CD4-positive, CD25-positive, alpha-beta regulatory T cell (primary cell): ENCODE results near the gene IL7R. TPM values are rescaled to one million over a fixed set of nuclear protein-coding genes. Genes with fewer than 3 reads are reported as not detected.
"Not testable (repeated sequence)": the region's sequence is repeated elsewhere in the genome, so short reads cannot be mapped to it uniquely, and the experiment has no call there.

Experiments
- ATAC-seq, 2 donors: fragments of 150-1000 bp; cut with Tn5 transposase; one replicate each; pipeline ENCODE4 v1.10.0; 2021; ENCODE audit warnings: low read depth in 2 of 2, moderate number of reproducible peaks in 2 of 2, moderate library complexity in 1 of 2
- DNase-seq, 3 donors: peaks; one replicate each; pipeline versions ENCODE4 v3.0.0 to v3.0.0-alpha.2; 2012 to 2022; ENCODE audit warnings: mixed read lengths in 1 of 3
- H3K27ac ChIP-seq: one replicate; pipeline ENCODE4 v1.7.0; 2013; ENCODE audit warnings: mild to moderate bottlenecking, low read length; ENCODE audit not compliant: insufficient read depth, poor library complexity, severe bottlenecking
- H3K27me3 ChIP-seq: one replicate; pipeline ENCODE4 v1.7.0; 2013; ENCODE audit warnings: low read length; ENCODE audit not compliant: control insufficient read depth, insufficient read depth
- H3K36me3 ChIP-seq: one replicate; pipeline ENCODE4 v1.7.0; 2013; ENCODE audit warnings: mild to moderate bottlenecking, low read length, moderate library complexity; ENCODE audit not compliant: control insufficient read depth, insufficient read depth
- H3K4me1 ChIP-seq: 2 replicates; pipeline ENCODE4 v1.7.0; 2013; ENCODE audit warnings: mild to moderate bottlenecking, low read length; ENCODE audit not compliant: insufficient read depth, control insufficient read depth, poor library complexity, severe bottlenecking
- H3K4me3 ChIP-seq: one replicate; pipeline ENCODE4 v1.7.0; 2013; ENCODE audit warnings: low read depth, mild to moderate bottlenecking, low read length, moderate library complexity
- H3K9me3 ChIP-seq, 2 experiments: 1 replicate in 1 of 2; 2 replicates in 1 of 2; pipeline ENCODE4 v1.7.0; 2013; ENCODE audit warnings: low read length in 2 of 2, mild to moderate bottlenecking in 1 of 2, moderate library complexity in 1 of 2; ENCODE audit not compliant: control insufficient read depth in 2 of 2
- H3K27ac Mint-ChIP-seq, 3 donors: one replicate each; pipeline ENCODE4 v1.8.0; 2020 to 2022; ENCODE audit warnings: mild to moderate bottlenecking in 3 of 3, mixed read lengths in 3 of 3, moderate library complexity in 2 of 3
- H3K27me3 Mint-ChIP-seq: one replicate; pipeline ENCODE4 v1.8.0; 2022; ENCODE audit warnings: mild to moderate bottlenecking, mixed read lengths
- H3K36me3 Mint-ChIP-seq: one replicate; pipeline ENCODE4 v1.8.0; 2020; ENCODE audit warnings: mixed read lengths
- H3K4me1 Mint-ChIP-seq, 4 donors: one replicate each; pipeline ENCODE4 v1.8.0; 2020 to 2022; ENCODE audit warnings: mixed read lengths in 4 of 4, mild to moderate bottlenecking in 1 of 4
- H3K4me3 Mint-ChIP-seq, 4 donors: one replicate each; pipeline ENCODE4 v1.8.0; 2020 to 2022; ENCODE audit warnings: mild to moderate bottlenecking in 4 of 4, mixed read lengths in 4 of 4, moderate library complexity in 3 of 4
- H3K9me3 Mint-ChIP-seq, 7 donors: one replicate each; pipeline ENCODE4 v1.8.0; 2020 to 2022; ENCODE audit warnings: mixed read lengths in 7 of 7, mild to moderate bottlenecking in 3 of 7, moderate library complexity in 2 of 7
- polyA plus RNA-seq, 4 donors: library from polyadenylated mRNA; unstranded; fragments of 300-500 nt; fragmentation: Illumina TruSeq; gene quantifications; one replicate each; pipeline ENCODE4 v1.2.3, GENCODE V29; 2021
- total RNA-seq: library from RNA; stranded (reverse); gene quantifications from one replicate; pipeline ENCODE4 v1.2.3, GENCODE V29; 2022

The IL7R gene
- total and polyA plus RNA-seq, 5 donors from 2014 or later = 110 to 394 (median 295) TPM

DNA sequence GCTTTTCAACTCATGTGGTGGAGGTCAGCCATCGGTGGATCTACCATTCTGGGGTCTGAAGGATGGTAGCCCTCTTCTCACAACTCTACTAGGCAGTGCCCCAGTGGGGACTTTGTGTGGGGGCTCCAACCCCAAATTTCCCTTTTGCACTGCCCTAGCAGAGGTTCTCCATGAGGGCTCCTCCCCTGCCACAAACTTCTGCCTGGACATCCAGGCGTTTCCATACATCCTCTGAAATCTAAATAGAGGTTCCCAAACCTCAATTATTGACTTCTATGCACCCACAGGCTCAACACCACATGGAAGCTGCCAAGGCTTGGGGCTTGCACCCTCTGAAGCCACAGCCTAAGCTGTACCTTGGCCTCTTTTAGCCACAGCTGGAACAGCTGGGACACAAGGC, 11.2 kb upstream of the IL7R start:
- H3K36me3 ChIP-seq, ATAC-seq, H3K27ac ChIP-seq, H3K27ac Mint-ChIP-seq, H3K4me3 ChIP-seq, DNase-seq, H3K27me3 Mint-ChIP-seq, H3K4me3 Mint-ChIP-seq, H3K27me3 ChIP-seq, H3K4me1 ChIP-seq: not testable (repeated sequence)
- peaks cover 20% of the 10 kb centered on the region for H3K36me3 Mint-ChIP-seq
- peaks cover 4 to 28% (median 9%) of the 10 kb centered on the region in 4 donors for H3K4me1 Mint-ChIP-seq
- peaks cover 0 to 30% (median 8%) of the 10 kb centered on the region in 7 donors for H3K9me3 Mint-ChIP-seq
- peaks cover 14 to 39% of the 10 kb centered on the region in 2 experiments for H3K9me3 ChIP-seq

- Mint-ChIP-seq H3K27ac (no peak overlapping the region), H3K4me1 (peaks cover 4 to 40% (median 17%) of the 10 kb centered on the region in 4 donors)
Measured at GRCh38 chr5:35847491-35847890, 9.2 kb upstream of the IL7R start.

DNA sequence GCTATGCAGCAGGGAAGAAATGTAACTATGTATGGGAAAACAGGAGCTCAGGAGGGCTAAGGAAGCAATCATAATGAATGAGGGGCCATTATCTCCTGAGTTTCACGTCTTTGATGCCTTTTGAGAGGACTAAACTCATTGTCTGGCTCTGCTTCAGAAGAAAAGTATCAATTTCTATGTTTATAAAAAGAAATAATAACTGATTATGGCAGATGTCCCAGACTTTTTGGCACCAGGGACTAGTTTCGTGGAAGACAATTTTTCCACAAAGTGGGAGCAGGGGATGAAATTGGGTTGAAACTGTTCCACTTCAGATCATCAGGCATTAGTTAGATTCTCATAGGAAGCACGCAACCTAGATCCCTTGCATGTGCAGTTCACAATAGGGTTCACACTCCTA, 8.7 kb upstream of the IL7R start:
- peaks cover 6 to 45% (median 20%) of the 10 kb centered on the region in 4 donors for H3K4me1 Mint-ChIP-seq
- Histone ChIP-seq H3K4me3 (no peak overlapping the region), H3K9me3 (peaks cover 13 to 39% of the 10 kb centered on the region in 2 experiments), H3K4me1 (peaks cover 27% of the 10 kb centered on the region), H3K36me3 (no peaks in the 10 kb centered on the region), H3K27ac (no peak overlapping the region), H3K27me3 (no peaks in the 10 kb centered on the region)
- H3K4me3 Mint-ChIP-seq = no peak overlapping the region
- ATAC-seq = no peak
- no peak for DNase-seq
- peaks cover 0 to 30% (median 8%) of the 10 kb centered on the region in 7 donors for H3K9me3 Mint-ChIP-seq
- peaks cover 20% of the 10 kb centered on the region for H3K36me3 Mint-ChIP-seq
- H3K27me3 Mint-ChIP-seq = peaks cover 4% of the 10 kb centered on the region
- H3K27ac Mint-ChIP-seq = no peak overlapping the region

More at GRCh38 chr5:35847491-35847890, 9.2 kb upstream of the IL7R start:
- H3K4me3 Mint-ChIP-seq = no peak overlapping the region
- H3K4me3 ChIP-seq = no peak overlapping the region
- H3K4me1 ChIP-seq = peaks cover 22% of the 10 kb centered on the region
- H3K9me3 ChIP-seq = peaks cover 14 to 39% of the 10 kb centered on the region in 2 experiments
- ATAC-seq = no peak
- H3K36me3 Mint-ChIP-seq = peaks cover 20% of the 10 kb centered on the region
- no peaks in the 10 kb centered on the region for H3K27me3 ChIP-seq
- no peak for DNase-seq
- peaks cover 4% of the 10 kb centered on the region for H3K27me3 Mint-ChIP-seq
- H3K27ac ChIP-seq = no peak overlapping the region
- H3K9me3 Mint-ChIP-seq = peaks cover 0 to 30% (median 8%) of the 10 kb centered on the region in 7 donors
- H3K36me3 ChIP-seq = no peaks in the 10 kb centered on the region

- DNase-seq = no peak
- H3K4me1 ChIP-seq = peaks cover 44% of the 10 kb centered on the region
- H3K27ac ChIP-seq = no peak overlapping the region
- ATAC-seq = no peak
- no peaks in the 10 kb centered on the region for H3K27me3 ChIP-seq
- peaks cover 17 to 62% (median 32%) of the 10 kb centered on the region in 4 donors for H3K4me1 Mint-ChIP-seq
- peaks cover 12% of the 10 kb centered on the region for H3K36me3 Mint-ChIP-seq
- no peaks in the 10 kb centered on the region for H3K36me3 ChIP-seq
- peak overlapping the region; percentile 79 to 100 (median 87) for H3K27ac Mint-ChIP-seq
- peaks cover 0 to 19% (median 4%) of the 10 kb centered on the region in 7 donors for H3K9me3 Mint-ChIP-seq
- peaks cover 4% of the 10 kb centered on the region for H3K27me3 Mint-ChIP-seq
- peak overlapping the region in 3 of 4 donors; percentile 18 to 26 (median 22) for H3K4me3 Mint-ChIP-seq
- no peak overlapping the region for H3K4me3 ChIP-seq
- H3K9me3 ChIP-seq = peaks cover 7 to 26% of the 10 kb centered on the region in 2 experiments
Measured at GRCh38 chr5:35849860-35850259, 6.8 kb upstream of the IL7R start.

GRCh38 chr5:35850967-35851680, 5.6 kb upstream of the IL7R start:
- H3K9me3 ChIP-seq = peaks cover 7 to 14% of the 10 kb centered on the region in 2 experiments
- H3K27me3 ChIP-seq = no peaks in the 10 kb centered on the region
- peak overlapping the region; percentile 34 for H3K4me3 ChIP-seq
- no peak for ATAC-seq
- H3K36me3 ChIP-seq = no peaks in the 10 kb centered on the region
- Mint-ChIP-seq H3K4me3 (peak overlapping the region; percentile 8 to 94 (median 18)), H3K27me3 (peaks cover 4% of the 10 kb centered on the region), H3K9me3 (peaks cover 0 to 12% (median 1%) of the 10 kb centered on the region in 7 donors), H3K4me1 (peaks cover 17 to 75% (median 43%) of the 10 kb centered on the region in 4 donors), H3K27ac (peak overlapping the region; percentile 100), H3K36me3 (peaks cover 9% of the 10 kb centered on the region)
- peaks cover 56% of the 10 kb centered on the region for H3K4me1 ChIP-seq
- H3K27ac ChIP-seq = peak overlapping the region; percentile 98
- no peak for DNase-seq

- ATAC-seq = no peak
- peaks cover 1% of the 10 kb centered on the region for H3K36me3 Mint-ChIP-seq
- peak overlapping the region; percentile 100 for H3K27ac Mint-ChIP-seq
- peaks cover 62% of the 10 kb centered on the region for H3K4me1 ChIP-seq
- peaks cover 17 to 82% (median 44%) of the 10 kb centered on the region in 4 donors for H3K4me1 Mint-ChIP-seq
- no peaks in the 10 kb centered on the region for H3K27me3 ChIP-seq
- H3K27me3 Mint-ChIP-seq = peaks cover 4% of the 10 kb centered on the region
- DNase-seq = peak in 2 of 3 donors; percentile 28 to 39
- peak overlapping the region; percentile 100 for H3K4me3 ChIP-seq
- H3K9me3 ChIP-seq = peaks cover 4 to 6% of the 10 kb centered on the region in 2 experiments
- H3K4me3 Mint-ChIP-seq = peak overlapping the region; percentile 77 to 94 (median 92)
- H3K27ac ChIP-seq = peak overlapping the region; percentile 98
- H3K36me3 ChIP-seq = no peaks in the 10 kb centered on the region
- H3K9me3 Mint-ChIP-seq = peaks cover 0 to 4% (median 0%) of the 10 kb centered on the region in 7 donors
Measured at GRCh38 chr5:35852084-35852734, 4.5 kb upstream of the IL7R start.

DNA sequence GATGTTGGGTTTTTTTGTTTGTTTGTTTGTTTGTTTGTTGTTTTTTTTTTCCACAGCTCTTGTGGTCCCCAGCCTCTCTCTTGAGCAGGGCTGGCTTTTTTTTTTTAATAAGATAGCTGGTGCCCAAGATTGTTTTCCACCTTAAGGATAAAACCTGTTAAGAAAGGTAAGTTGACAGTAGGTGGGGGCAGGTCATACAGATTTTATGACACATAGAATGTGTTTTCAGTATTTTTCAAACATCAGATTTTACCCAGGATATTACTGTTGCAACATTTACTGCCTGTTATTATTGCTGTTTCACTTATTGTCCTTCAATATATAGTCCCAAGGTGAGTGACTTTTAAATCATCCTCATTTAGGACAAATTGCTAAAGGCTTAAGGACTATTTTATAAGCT, 3.9 kb upstream of the IL7R start:
- H3K4me1 Mint-ChIP-seq = peaks cover 17 to 78% (median 44%) of the 10 kb centered on the region in 4 donors
- Histone ChIP-seq H3K4me1 (peaks cover 62% of the 10 kb centered on the region), H3K27me3 (no peaks in the 10 kb centered on the region), H3K36me3 (no peaks in the 10 kb centered on the region), H3K4me3 (peak overlapping the region; percentile 100), H3K9me3 (peaks cover under 1% of the 10 kb centered on the region in 2 experiments), H3K27ac (peak overlapping the region; percentile 98)
- DNase-seq = no peak
- peaks cover 4% of the 10 kb centered on the region for H3K27me3 Mint-ChIP-seq
- no peak for ATAC-seq
- peak overlapping the region; percentile 77 to 94 (median 92) for H3K4me3 Mint-ChIP-seq
- H3K27ac Mint-ChIP-seq = peak overlapping the region; percentile 100
- H3K9me3 Mint-ChIP-seq = peaks cover 0 to 4% (median 0%) of the 10 kb centered on the region in 7 donors
- peaks cover 3% of the 10 kb centered on the region for H3K36me3 Mint-ChIP-seq
